C4-2B (cell line): ENCODE measurements around the gene EIF5A2.

ENCODE experiments used
- CTCF ChIP-seq: fragments of 450-650 bp; conservative IDR thresholded peaks from 2 replicates; pipeline ENCODE4 v1.5.1; 2017; ENCODE audit warnings: mild to moderate bottlenecking
- ZFX ChIP-seq: fragments of 450-650 bp; IDR thresholded peaks from 2 replicates; pipeline ENCODE4 v1.6.1; 2017

- TF ChIP-seq CTCF (no peak), ZFX (no peak)
Observed at GRCh38 chr3:170949211-170949610, 40.8 kb upstream of the EIF5A2 start.
